Uterus (tissue), 4 donors: ENCODE results near the gene QSOX1. TPM values are rescaled to one million over a fixed set of nuclear protein-coding genes. Genes with fewer than 3 reads are reported as not detected.

Source experiments
- DNase-seq, 2 donors: peaks; one replicate each; pipeline ENCODE4 v3.0.0-alpha.2; 2019 to 2020
- H3K27ac ChIP-seq, 2 donors: fragments of 200-600 bp; sonication (generic); 1 replicate in 1 of 2; 2 replicates in 1 of 2; pipeline ENCODE4 v1.5.1; 2016 to 2018
- H3K27me3 ChIP-seq, 2 donors: fragments of 200-600 bp; sonication (generic); one replicate each; pipeline ENCODE4 v1.5.1; 2018 to 2019; ENCODE audit warnings: control low read depth in 1 of 2
- H3K36me3 ChIP-seq, 2 donors: fragments of 200-600 bp; sonication (generic); one replicate each; pipeline ENCODE4 v1.5.1; 2019; ENCODE audit warnings: control low read depth in 1 of 2
- H3K4me1 ChIP-seq, 2 donors: fragments of 200-600 bp; sonication (generic); one replicate each; pipeline ENCODE4 v1.5.1; 2018 to 2019; ENCODE audit warnings: control low read depth in 1 of 2
- H3K4me3 ChIP-seq, 2 donors: fragments of 200-600 bp; sonication (generic); 1 replicate in 1 of 2; 2 replicates in 1 of 2; pipeline ENCODE4 v1.5.1; 2018 to 2019; ENCODE audit warnings: mild to moderate bottlenecking in 1 of 2
- H3K9me3 ChIP-seq, 2 donors: fragments of 200-600 bp; sonication (generic); one replicate each; pipeline ENCODE4 v1.5.1; 2019; ENCODE audit warnings: control low read depth in 1 of 2
- CTCF ChIP-seq, 4 experiments: fragments of 200-600 bp in 2 of 4; fragments of 450-650 bp in 2 of 4; sonication (generic) in 2 of 4; IDR thresholded peaks; one replicate each; pipeline ENCODE4 v1.5.1; 2016 to 2019; ENCODE audit warnings: antibody characterized with exemption in 4 of 4, mild to moderate bottlenecking in 2 of 4, moderate library complexity in 1 of 4
- POLR2A ChIP-seq, 2 donors: fragments of 450-650 bp; IDR thresholded peaks; one replicate each; pipeline ENCODE4 v1.6.1; 2016; ENCODE audit warnings: antibody characterized with exemption in 2 of 2, mild to moderate bottlenecking in 1 of 2, moderate library complexity in 1 of 2
- intact Hi-C: fragments of 100-400 bp; cut with DNase I; formaldehyde crosslinking; loops from one replicate; pipeline ENCODE4 v1.15.1; 2023; ENCODE audit warnings: low total_unique reads
- total RNA-seq, 4 donors: library from RNA; depleted of rRNA in 3 of 4; stranded (reverse); fragments of >200 nt in 3 of 4; gene quantifications; one replicate each; pipeline versions ENCODE4 v1.1.0 to v1.2.4, GENCODE V29; 2014 to 2023
- donor health status: DM: yes; HTN: yes; CAD: no.

QSOX1 gene
- total RNA-seq, 4 donors from 2014 or later, result 18.2 to 96.8 (median 57.7) TPM

- no peak for TF ChIP-seq POLR2A (IDR thresholded peaks at IDR 0.05)
- no peak for TF ChIP-seq CTCF (IDR thresholded peaks at IDR 0.05)
- Histone ChIP-seq H3K27ac (no peak overlapping the region), H3K27me3 (no peaks in the 10 kb centered on the region), H3K9me3 (no peaks in the 10 kb centered on the region), H3K36me3 (no peaks in the 10 kb centered on the region), H3K4me1 (no peaks in the 10 kb centered on the region), H3K4me3 (no peak overlapping the region)
- DNase-seq, result no peak
- intact Hi-C loops, result no loop called here
These were observed 5.7 kb downstream of the QSOX1 start for GRCh38 chr1:180160357-180160756.

GRCh38 chr1:180163041-180163440 lies 8.4 kb downstream of the QSOX1 start:
- H3K36me3 ChIP-seq, result no peaks in the 10 kb centered on the region
- H3K27ac ChIP-seq, result no peak overlapping the region
- H3K4me3 ChIP-seq, result no peak overlapping the region
- DNase-seq, result no peak
- H3K4me1 ChIP-seq, result peaks cover 0 to 10% of the 10 kb centered on the region in 2 donors
- intact Hi-C loops, result no loop called here
- TF ChIP-seq POLR2A (IDR thresholded peaks at IDR 0.05), result no peak
- no peak for TF ChIP-seq CTCF (IDR thresholded peaks at IDR 0.05)
- no peaks in the 10 kb centered on the region for H3K27me3 ChIP-seq
- H3K9me3 ChIP-seq, result no peaks in the 10 kb centered on the region

- Histone ChIP-seq H3K36me3 (no peaks in the 10 kb centered on the region), H3K27me3 (no peaks in the 10 kb centered on the region), H3K4me1 (peaks cover 0 to 10% of the 10 kb centered on the region in 2 donors), H3K4me3 (no peak overlapping the region), H3K27ac (no peak overlapping the region), H3K9me3 (no peaks in the 10 kb centered on the region)
- TF ChIP-seq POLR2A (IDR thresholded peaks at IDR 0.05) (no peak), CTCF (IDR thresholded peaks at IDR 0.05) (no peak)
- intact Hi-C loops, result no loop called here
- no peak for DNase-seq
These were observed 10.4 kb downstream of the QSOX1 start for GRCh38 chr1:180165096-180165495.

- DNase-seq, result no peak
- no peaks in the 10 kb centered on the region for H3K9me3 ChIP-seq
- TF ChIP-seq POLR2A (IDR thresholded peaks at IDR 0.05) (no peak), CTCF (IDR thresholded peaks at IDR 0.05) (no peak)
- H3K27ac ChIP-seq, result no peak overlapping the region
- no peaks in the 10 kb centered on the region for H3K36me3 ChIP-seq
- no peak overlapping the region for H3K4me3 ChIP-seq
- H3K27me3 ChIP-seq, result no peaks in the 10 kb centered on the region
- intact Hi-C loops, result no loop called here
- peaks cover 0 to 10% of the 10 kb centered on the region in 2 donors for H3K4me1 ChIP-seq
These were observed 11.1 kb downstream of the QSOX1 start for GRCh38 chr1:180165509-180166435.

GRCh38 chr1:180166436-180166800 lies 11.7 kb downstream of the QSOX1 start:
- H3K27me3 ChIP-seq, result no peaks in the 10 kb centered on the region
- H3K4me3 ChIP-seq, result no peak overlapping the region
- intact Hi-C loops, result no loop called here
- peaks cover 0 to 10% of the 10 kb centered on the region in 2 donors for H3K4me1 ChIP-seq
- TF ChIP-seq POLR2A (IDR thresholded peaks at IDR 0.05) (no peak), CTCF (IDR thresholded peaks at IDR 0.05) (no peak)
- no peak for DNase-seq
- H3K9me3 ChIP-seq, result no peaks in the 10 kb centered on the region
- peak overlapping the region; percentile 10 to 55 for H3K27ac ChIP-seq
- no peaks in the 10 kb centered on the region for H3K36me3 ChIP-seq
